ENCODE measurements around the gene ZBTB48.
A peak's percentile ranks its signal among the peaks of the same experiment; 100 is the strongest.

ZBTB48 gene

GRCh38 chr1:6612641-6613360, 33.0 kb downstream of the ZBTB48 start:
- DNase-seq (ENCODE audit: low spot score): peak; percentile 63

DNA sequence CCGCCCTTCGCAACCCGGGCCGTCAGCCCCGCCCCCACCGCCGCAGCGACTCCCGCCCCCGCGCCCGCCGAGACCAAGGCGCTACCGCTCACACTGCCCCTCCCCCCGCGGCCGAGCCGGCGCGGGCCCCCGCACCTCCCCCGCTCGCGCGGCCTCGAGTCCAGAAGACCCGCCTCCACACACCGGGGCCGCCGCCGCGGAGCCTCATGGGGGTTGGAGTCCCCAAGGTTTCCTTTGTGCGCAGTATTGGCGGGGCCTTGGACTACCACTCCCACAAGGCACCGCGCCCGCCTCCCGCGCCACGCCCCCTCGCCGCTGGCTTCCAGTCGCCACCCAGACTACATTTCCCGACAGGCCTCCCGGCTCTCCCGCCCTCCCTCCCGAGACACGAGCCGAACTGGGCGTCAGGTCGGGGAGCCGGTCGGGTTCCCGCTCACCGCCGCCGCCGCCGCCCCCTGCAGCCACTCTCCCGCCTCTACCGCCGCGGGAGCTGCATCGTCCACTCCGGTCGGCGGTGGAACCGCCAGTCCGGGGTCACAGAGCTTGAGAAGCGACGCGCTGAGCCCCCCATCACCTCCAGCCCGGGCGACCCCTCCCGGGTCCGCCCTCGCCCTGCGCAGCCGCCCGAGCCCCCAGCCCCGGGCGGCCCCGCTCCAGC, 33.7 kb downstream of the ZBTB48 start, which contains the start of gene PHF13:
PHF13 (plus strand) TSS at position 371 of the 658 bp plus-strand sequence. CDS start 336 bp downstream, outside the sequence.
- peak; percentile 98 for DNase-seq (ENCODE audit: low spot score)

DNA sequence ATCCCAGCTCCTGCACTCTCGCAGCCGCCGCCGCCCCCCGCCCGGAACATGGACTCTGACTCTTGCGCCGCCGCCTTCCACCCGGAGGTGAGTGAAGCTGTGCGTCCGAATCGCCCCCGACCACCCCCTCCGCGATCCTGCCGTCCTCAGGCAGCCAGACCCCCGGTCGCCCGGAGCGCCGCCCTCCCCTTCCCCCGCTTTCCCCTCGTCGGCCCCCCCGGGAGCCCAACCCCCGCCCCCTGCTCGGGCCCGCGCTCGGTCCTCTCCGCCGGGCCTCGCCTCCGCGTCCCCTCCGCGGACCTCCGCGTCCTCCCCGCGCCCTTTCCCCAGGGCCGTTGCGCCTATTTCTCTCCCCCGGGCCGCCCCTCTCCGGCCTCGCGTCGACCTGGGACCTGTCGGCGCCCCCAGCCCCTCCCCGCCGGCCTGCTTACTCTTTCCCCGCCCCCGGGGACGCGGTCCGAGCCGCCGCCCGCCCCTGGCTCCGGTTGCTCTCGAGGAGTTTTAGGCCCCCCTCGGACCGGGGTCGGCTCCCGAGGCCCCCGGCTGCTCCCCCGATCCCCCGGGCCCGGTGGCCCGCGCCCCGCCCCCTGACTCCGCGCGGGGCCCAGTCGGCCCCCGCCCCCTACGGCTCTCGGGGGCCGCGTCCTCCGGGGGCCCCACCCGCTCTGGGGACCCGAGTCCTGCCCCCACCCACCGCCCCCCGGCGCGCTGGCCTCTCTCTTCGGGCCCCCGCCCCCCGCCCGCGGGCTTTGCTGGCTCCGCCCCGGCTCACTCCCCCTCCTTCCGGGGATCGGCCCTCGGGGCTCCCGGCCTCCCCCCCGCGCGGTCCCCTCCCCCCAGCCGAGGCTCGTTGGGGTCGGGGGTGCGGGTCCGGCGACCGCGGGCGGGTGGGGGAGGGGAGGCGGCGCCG, 34.5 kb downstream of the ZBTB48 start:
- DNase-seq (ENCODE audit: low spot score): no peak

DNA sequence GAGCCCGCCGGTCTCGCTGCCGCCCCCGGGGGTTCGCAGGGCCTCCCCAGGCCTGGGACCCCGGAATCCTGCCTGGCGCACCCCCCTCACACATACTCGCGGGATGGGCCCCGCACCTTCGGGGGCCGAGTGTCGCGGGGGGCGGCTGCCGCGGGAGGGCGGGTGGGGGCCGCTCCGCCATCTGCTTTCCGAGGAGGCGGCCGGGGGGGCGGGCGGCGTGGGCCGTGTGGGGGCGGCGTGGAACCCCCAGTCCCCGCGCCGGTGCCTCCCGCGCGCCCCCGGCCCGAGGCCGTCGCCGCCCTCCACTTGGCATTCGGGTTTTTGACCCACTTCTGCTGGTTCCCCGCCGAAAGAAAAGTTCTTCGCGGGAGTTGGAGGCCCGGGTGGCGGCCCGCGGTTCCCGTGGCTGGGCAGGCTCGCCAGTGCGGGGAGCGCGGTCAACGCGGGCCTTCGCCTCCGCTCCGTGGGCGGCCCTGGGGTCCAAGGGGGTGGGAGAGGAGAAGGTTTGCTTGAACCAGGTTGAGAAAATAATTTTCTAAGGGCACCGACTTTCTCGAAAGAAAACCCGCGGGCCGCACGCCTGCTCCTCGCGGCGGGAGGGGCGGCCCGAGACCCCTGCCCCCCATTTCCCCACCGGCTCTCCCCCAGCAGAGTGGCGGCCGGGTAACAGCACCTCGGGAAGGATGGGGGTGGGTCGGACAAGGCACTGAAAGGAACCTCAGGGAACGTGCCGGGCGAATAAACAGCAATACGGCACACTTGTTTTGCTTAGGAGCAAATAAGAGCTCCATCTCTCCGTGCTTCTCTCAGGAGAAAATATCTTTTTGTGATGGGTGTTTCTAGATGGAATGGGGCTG, 35.4 kb downstream of the ZBTB48 start:
- DNase-seq (ENCODE audit: low spot score): no peak

GRCh38 chr1:6619045-6619444, 39.3 kb downstream of the ZBTB48 start:
- DNase-seq (ENCODE audit: low spot score): no peak

DNA sequence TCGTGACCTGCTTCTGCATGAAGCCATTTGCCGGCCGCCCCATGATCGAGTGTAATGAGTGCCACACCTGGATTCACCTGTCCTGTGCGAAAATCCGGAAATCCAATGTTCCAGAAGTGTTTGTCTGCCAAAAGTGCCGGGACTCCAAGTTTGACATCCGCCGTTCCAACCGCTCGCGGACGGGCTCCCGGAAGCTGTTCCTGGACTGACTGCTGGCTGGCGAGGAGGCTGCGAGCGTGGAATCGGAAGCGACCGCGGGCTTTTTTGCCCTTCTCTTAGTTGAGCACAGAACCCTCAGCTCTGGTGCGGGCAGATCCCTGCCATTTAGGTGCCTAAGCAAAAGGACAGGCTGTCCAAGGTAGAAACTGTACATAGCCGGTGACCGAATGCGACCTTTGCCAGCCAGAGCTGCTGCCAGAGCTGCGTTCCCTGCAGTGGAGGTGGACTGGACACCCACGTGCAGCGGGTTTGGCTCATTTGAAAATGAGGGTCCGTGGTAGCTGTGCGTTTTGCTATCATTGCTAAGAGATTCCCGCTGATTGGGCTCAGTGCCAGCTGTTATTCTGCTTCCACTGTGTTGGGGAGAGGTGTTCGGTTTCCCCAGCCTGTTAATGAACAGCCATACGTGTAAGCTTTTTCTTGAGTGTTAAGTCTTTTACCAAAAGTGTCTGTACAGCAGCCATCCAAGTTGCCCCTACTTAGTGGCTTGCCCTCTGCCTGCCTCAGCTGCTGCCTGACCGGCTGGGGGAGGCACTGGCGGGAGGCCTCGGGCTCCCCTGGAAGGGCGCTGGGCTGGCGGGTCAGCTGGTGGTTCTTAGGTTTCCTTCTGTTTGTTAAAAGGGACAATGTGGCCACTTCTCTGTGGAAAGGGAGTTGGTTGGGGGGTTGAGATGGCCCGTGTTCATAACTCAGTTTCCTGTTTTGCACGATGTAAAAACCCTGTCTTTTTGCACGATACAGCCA, 41.9 kb downstream of the ZBTB48 start:
- DNase-seq (ENCODE audit: low spot score): no peak

DNA sequence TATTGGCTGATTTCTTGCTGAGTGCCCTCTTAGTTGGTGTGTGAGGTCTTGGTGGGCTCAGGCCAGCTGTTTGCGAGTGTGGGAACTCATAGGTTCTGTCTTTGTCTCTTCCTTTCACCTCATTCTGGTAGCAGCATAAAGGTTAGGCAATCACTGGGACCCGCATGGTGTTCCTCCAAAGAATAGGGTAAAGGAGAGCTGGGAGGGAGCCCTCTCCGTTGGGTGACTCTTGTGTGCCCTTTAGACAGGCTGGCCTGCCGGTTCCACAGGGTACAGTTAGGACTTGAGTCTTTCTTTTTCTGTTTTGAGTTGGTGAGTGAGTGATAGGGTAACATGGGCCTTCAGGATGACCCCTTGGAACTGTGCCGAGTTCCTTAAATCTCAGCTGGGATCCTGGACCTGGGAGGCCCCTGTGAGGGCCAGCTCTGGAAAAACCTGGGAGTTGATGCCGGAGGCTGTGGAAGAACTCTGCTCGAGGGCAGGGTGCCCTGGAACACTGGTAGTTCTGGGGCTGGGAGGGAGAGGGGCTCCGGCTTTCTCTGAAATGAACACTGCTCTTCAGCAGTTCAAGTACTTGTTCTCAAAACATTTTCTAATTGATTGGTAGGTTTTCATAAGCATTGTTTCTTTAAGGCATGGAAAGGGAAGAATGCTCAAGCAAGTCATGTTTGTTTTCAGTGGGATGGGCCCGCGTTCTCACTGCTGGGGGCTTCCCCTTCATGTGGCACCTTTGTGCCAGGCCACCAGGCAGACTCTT, 42.8 kb downstream of the ZBTB48 start:
- DNase-seq (ENCODE audit: low spot score): no peak

- no peak for DNase-seq (ENCODE audit: low spot score)
Measured at GRCh38 chr1:6623269-6623965, 43.6 kb downstream of the ZBTB48 start.

DNA sequence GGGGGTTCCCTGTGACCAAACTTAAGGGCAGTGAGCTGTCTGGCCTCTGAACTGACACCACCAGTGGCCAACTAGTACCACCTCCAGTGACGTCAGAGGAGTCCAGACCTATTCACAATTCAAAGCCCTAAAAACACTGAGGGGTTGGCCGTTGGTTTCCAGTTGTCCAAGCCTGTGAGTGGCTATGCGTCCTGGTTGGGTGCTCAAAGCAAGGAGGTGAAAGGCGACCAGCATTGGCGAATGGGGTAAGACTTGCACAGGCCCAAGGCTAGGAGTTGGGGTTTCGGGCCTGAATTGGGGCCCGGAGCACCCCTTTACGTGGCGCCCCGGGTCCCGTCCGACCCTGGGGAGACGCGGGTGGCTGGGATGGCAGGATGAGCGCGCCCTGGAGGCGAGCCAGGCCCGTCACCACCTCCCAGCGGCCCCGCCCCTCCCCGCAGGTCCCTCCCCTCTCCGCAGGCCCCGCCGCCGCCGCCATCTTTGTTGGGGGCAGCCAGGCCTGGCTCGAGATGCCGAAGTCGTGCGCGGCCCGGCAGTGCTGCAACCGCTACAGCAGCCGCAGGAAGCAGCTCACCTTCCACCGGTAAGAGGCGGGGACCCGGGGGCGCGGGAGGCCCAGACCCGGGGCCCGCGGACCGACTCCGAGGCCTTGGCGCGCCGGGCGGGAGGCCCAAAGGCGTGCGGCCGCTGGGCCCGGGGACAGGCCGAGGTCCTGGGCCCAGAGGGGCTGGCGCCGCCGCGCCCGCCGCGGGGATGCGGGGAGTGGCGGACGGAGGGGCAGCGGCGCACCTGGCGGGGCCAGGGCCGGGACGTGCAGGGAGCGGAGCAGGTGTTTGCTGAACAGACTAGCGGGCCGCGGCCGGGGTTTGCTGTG, 45.2 kb downstream of the ZBTB48 start, which contains the start of gene THAP3:
THAP3 (plus strand) TSS at position 159 of the 874 bp plus-strand sequence; CDS start at position 510, 351 bp downstream.
- DNase-seq (ENCODE audit: low spot score): peak; percentile 88

GRCh38 chr1:6625584-6626149, 45.9 kb downstream of the ZBTB48 start:
- no peak for DNase-seq (ENCODE audit: low spot score)

- no peak for DNase-seq (ENCODE audit: low spot score)
Measured at GRCh38 chr1:6627031-6627430, 47.2 kb downstream of the ZBTB48 start.

DNA sequence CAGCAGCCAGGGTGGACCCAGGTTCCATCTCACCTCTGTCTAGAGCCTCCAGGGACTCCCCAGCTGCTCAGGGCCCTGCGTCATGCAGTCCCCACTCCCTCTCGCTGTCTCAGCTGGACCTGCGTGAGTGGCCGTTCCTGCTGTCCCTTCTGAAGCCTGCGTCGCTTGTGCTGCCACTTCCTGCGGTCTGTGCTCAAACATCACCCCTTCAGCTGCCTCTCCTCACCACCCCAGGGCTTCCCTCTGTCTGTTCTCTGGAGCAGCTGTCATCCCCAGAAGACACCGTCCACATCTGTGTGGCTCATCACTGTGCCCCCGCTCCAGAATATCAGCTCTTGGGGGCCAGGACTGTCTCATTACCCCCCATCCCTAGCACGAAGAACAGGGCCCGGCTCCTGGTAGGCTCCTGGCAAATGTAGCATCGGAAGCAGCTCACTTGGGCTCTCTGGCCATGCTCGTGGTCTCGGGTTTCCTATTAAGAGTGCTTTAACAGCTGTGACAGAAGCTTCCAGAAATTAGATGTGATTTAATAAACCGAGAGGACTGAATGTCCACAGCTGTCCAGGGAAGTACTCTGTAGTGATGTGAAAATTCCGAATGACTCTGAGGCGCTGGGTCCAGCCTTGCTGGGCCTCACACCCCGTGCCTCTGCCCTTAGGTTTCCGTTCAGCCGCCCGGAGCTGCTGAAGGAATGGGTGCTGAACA, 48.2 kb downstream of the ZBTB48 start:
- DNase-seq (ENCODE audit: low spot score): no peak

DNA sequence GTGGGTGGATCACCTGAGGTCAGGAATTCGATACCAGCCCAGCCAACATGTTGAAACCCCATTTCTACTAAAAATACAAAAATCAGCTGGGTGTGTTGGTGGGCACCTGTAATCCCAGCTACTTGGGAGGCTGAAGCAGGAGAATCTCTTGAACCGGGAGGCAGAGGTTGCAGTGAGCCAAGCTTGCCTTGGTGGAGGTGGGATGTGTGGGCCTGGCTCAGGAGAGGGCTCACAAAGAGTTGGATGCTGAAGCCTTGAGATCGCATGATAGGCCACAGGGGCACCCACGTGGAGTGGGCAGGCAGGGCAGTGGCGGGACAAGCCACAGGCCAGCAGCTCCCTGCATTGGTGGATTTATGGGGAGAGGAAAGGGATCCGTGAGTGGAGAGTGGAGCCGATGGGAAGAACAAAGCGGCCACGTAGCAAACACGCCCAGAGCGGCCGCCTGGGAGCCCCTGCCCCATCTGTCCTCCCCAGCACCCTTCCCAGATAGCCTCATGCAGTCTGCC, 49.2 kb downstream of the ZBTB48 start:
- DNase-seq (ENCODE audit: low spot score): no peak

DNA sequence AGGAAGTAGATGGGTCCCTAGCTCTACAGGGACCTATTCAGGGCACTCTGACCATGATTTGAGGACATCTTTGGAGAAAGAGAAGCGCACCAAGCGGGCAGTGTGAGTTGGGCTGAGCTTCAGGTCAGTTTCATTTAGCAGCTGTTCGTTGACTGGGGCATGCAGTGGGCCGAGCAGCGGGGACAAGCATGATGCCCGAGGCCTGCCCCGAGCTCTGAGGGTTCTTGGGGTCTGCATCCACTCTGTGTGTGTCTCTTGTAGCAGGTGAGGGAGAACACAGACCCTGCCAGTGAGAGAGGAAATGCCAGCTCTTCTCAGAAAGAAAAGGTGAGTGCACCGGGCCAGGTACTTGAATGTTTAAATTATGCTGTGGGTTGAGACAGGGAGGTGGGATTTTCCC, 50.2 kb downstream of the ZBTB48 start:
- no peak for DNase-seq (ENCODE audit: low spot score)

DNA sequence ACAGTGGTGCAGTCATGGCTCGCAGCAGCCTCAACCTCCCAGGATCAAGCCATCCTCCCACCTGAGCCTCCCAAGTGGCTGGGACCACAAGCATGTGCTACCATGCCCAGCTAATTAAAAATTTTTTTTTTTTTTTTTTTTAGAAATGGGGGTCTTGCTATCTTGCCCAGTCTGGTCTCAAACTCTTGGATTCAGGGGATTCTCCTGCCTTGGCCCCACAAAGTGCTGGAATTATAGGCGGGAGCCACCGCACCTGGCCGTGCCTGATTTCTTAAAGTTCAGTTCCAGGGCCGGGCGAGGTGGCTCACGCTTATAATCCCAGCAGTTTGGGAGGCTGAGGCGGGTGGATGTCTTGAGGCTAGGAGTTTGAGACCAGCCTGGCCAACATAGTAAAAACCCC, 51.3 kb downstream of the ZBTB48 start:
- no peak for DNase-seq (ENCODE audit: low spot score)
